Osteoblast (primary cell): ENCODE results near the gene SCN8A. TPM values are rescaled to one million over a fixed set of nuclear protein-coding genes. Genes with fewer than 3 reads are reported as not detected.

ENCODE experiments used
- DNase-seq: peaks from one replicate; pipeline ENCODE4 v3.0.0; 2011; ENCODE audit warnings: low spot score, mixed read lengths; ENCODE audit not compliant: insufficient read length; ENCODE audit errors: missing footprints
- H2AFZ ChIP-seq: 2 replicates; pipeline ENCODE4 v1.6.0; 2011; ENCODE audit warnings: mild to moderate bottlenecking, low read length
- H3K27ac ChIP-seq: 2 replicates; pipeline ENCODE4 v1.5.1; 2011; ENCODE audit warnings: mild to moderate bottlenecking, low read depth, low read length, moderate library complexity
- H3K27me3 ChIP-seq: 2 replicates; pipeline ENCODE4 v1.6.0; 2012; ENCODE audit warnings: mild to moderate bottlenecking, control low read depth, inconsistent platforms, low read length, moderate library complexity; ENCODE audit not compliant: insufficient read depth
- H3K36me3 ChIP-seq: 2 replicates; pipeline ENCODE4 v1.5.1; 2011; ENCODE audit warnings: mild to moderate bottlenecking, low read length, control low read depth, moderate library complexity; ENCODE audit not compliant: insufficient read depth
- H3K4me1 ChIP-seq: 2 replicates; pipeline ENCODE4 v1.5.1; 2011; ENCODE audit warnings: mild to moderate bottlenecking, low read length, control low read depth, moderate library complexity; ENCODE audit not compliant: insufficient read depth
- H3K4me2 ChIP-seq: 2 replicates; pipeline ENCODE4 v1.6.0; 2011; ENCODE audit warnings: mild to moderate bottlenecking, low read length; ENCODE audit not compliant: insufficient read depth
- H3K4me3 ChIP-seq: fragments of 200-600 bp; sonication (generic); 3 replicates; pipeline ENCODE4 v1.5.1; 2012; ENCODE audit warnings: mild to moderate bottlenecking, low read length, inconsistent platforms; ENCODE audit not compliant: insufficient read depth
- H3K79me2 ChIP-seq: 2 replicates; pipeline ENCODE4 v1.6.0; 2012; ENCODE audit warnings: mild to moderate bottlenecking, low read length, control low read depth, inconsistent platforms; ENCODE audit not compliant: insufficient read depth
- H3K9me3 ChIP-seq: 2 replicates; pipeline ENCODE4 v1.5.1; 2011; ENCODE audit warnings: low read depth, low read length, control low read depth
- H4K20me1 ChIP-seq: 2 replicates; pipeline ENCODE4 v1.6.0; 2012; ENCODE audit warnings: mild to moderate bottlenecking, low read length, control low read depth; ENCODE audit not compliant: insufficient read depth
- CTCF ChIP-seq: IDR thresholded peaks from 2 replicates; pipeline ENCODE4 v1.5.1; 2011; ENCODE audit warnings: mild to moderate bottlenecking, low read depth, low read length, moderate library complexity; ENCODE audit errors: extremely low read depth
- total RNA-seq: library from RNA; depleted of rRNA; stranded (reverse); fragments of >200 nt; gene quantifications from 2 replicates; pipeline ENCODE4 v1.2.3, GENCODE V29; 2012

Gene SCN8A
- total RNA-seq, 1 donor = 26.4 TPM

- Histone ChIP-seq H3K27me3 (peaks cover 46% of the 10 kb centered on the region), H3K36me3 (no peaks in the 10 kb centered on the region), H3K79me2 (no peaks in the 10 kb centered on the region), H3K4me2 (no peak overlapping the region), H4K20me1 (no peaks in the 10 kb centered on the region), H2AFZ (no peak overlapping the region), H3K4me3 (no peak overlapping the region), H3K27ac (no peak overlapping the region), H3K4me1 (peaks cover 7% of the 10 kb centered on the region), H3K9me3 (no peaks in the 10 kb centered on the region)
- no peak for TF ChIP-seq CTCF
- peak; percentile 25 for DNase-seq
These were observed 241.5 kb downstream of the SCN8A start for GRCh38 chr12:51832354-51833107.

GRCh38 chr12:51833448-51834227 is 242.6 kb downstream of the SCN8A start:
- Histone ChIP-seq H3K27me3 (peaks cover 53% of the 10 kb centered on the region), H2AFZ (no peak overlapping the region), H3K36me3 (no peaks in the 10 kb centered on the region), H3K4me2 (no peak overlapping the region), H3K4me1 (no peaks in the 10 kb centered on the region), H3K9me3 (no peaks in the 10 kb centered on the region), H3K79me2 (no peaks in the 10 kb centered on the region), H3K27ac (no peak overlapping the region), H4K20me1 (peaks cover 2% of the 10 kb centered on the region), H3K4me3 (no peak overlapping the region)
- DNase-seq = peak; percentile 15
- no peak for TF ChIP-seq CTCF

- no peaks in the 10 kb centered on the region for H3K36me3 ChIP-seq
- H3K27me3 ChIP-seq = peaks cover 58% of the 10 kb centered on the region
- H3K4me1 ChIP-seq = no peaks in the 10 kb centered on the region
- H3K79me2 ChIP-seq = no peaks in the 10 kb centered on the region
- no peaks in the 10 kb centered on the region for H3K9me3 ChIP-seq
- H3K4me3 ChIP-seq = no peak overlapping the region
- no peak overlapping the region for H3K4me2 ChIP-seq
- H4K20me1 ChIP-seq = peaks cover 2% of the 10 kb centered on the region
- TF ChIP-seq CTCF = no peak
- H2AFZ ChIP-seq = no peak overlapping the region
- no peak overlapping the region for H3K27ac ChIP-seq
- DNase-seq = peak; percentile 38
These were observed 243.4 kb downstream of the SCN8A start for GRCh38 chr12:51834411-51834810.

GRCh38 chr12:51836041-51836826 is 245.2 kb downstream of the SCN8A start:
- Histone ChIP-seq H4K20me1 (peaks cover 2% of the 10 kb centered on the region), H3K4me1 (no peaks in the 10 kb centered on the region), H3K4me3 (no peak overlapping the region), H3K79me2 (no peaks in the 10 kb centered on the region), H3K36me3 (no peaks in the 10 kb centered on the region), H3K9me3 (no peaks in the 10 kb centered on the region), H3K4me2 (no peak overlapping the region), H3K27ac (no peak overlapping the region), H3K27me3 (peaks cover 68% of the 10 kb centered on the region), H2AFZ (no peak overlapping the region)
- peak; percentile 51 for DNase-seq
- TF ChIP-seq CTCF = no peak
